Measurements from ENCODE around the gene CZIB.

CZIB gene

GRCh38 chr1:53220171-53220961 is at the start of gene CZIB:
CZIB (minus strand) TSS chr1:53220634; CDS start chr1:53220575, 59 bp downstream.
- DNase-seq (ENCODE audit: low spot score) (peak; percentile 86), FAIRE-seq (peak; percentile 77)

- FAIRE-seq (no peak), DNase-seq (ENCODE audit: low spot score) (no peak)
Observed at GRCh38 chr1:53270107-53270506, 49.7 kb upstream of the CZIB start.

- DNase-seq (ENCODE audit: low spot score): no peak
Observed at GRCh38 chr1:53267761-53268160, 47.3 kb upstream of the CZIB start.

GRCh38 chr1:53266038-53266437 is 45.6 kb upstream of the CZIB start:
- no peak for FAIRE-seq
- no peak for DNase-seq (ENCODE audit: low spot score)

More at GRCh38 chr1:53267761-53268160, 47.3 kb upstream of the CZIB start:
- no peak for FAIRE-seq

GRCh38 chr1:53265581-53265980 is 45.1 kb upstream of the CZIB start:
- FAIRE-seq: no peak
- no peak for DNase-seq (ENCODE audit: low spot score)

- FAIRE-seq: no peak
Observed at GRCh38 chr1:53264048-53264447, 43.6 kb upstream of the CZIB start.

GRCh38 chr1:53262000-53262399 is 41.6 kb upstream of the CZIB start:
- FAIRE-seq (no peak), DNase-seq (ENCODE audit: low spot score) (no peak)

More at GRCh38 chr1:53264048-53264447, 43.6 kb upstream of the CZIB start:
- no peak for DNase-seq (ENCODE audit: low spot score)

GRCh38 chr1:53260631-53261247 is 40.3 kb upstream of the CZIB start:
- FAIRE-seq (no peak), DNase-seq (ENCODE audit: low spot score) (no peak)

- no peak for FAIRE-seq
- DNase-seq (ENCODE audit: low spot score): no peak
Observed at GRCh38 chr1:53259932-53260331, 39.5 kb upstream of the CZIB start.

GRCh38 chr1:53258216-53258615 is 37.8 kb upstream of the CZIB start:
- no peak for FAIRE-seq

GRCh38 chr1:53257454-53258081 is 37.1 kb upstream of the CZIB start:
- FAIRE-seq (no peak), DNase-seq (ENCODE audit: low spot score) (no peak)

More at GRCh38 chr1:53258216-53258615, 37.8 kb upstream of the CZIB start:
- DNase-seq (ENCODE audit: low spot score): no peak

- no peak for DNase-seq (ENCODE audit: low spot score)
- FAIRE-seq: no peak
Observed at GRCh38 chr1:53256511-53257453, 36.3 kb upstream of the CZIB start.

GRCh38 chr1:53255031-53255430 is 34.6 kb upstream of the CZIB start:
- DNase-seq (ENCODE audit: low spot score): no peak
- no peak for FAIRE-seq

GRCh38 chr1:53254011-53254640 is 33.7 kb upstream of the CZIB start:
- no peak for DNase-seq (ENCODE audit: low spot score)
- no peak for FAIRE-seq

GRCh38 chr1:53250325-53250724 is 29.9 kb upstream of the CZIB start:
- DNase-seq (ENCODE audit: low spot score): no peak
- no peak for FAIRE-seq

GRCh38 chr1:53249706-53250105 is 29.3 kb upstream of the CZIB start:
- FAIRE-seq (no peak), DNase-seq (ENCODE audit: low spot score) (no peak)

- FAIRE-seq: no peak
- DNase-seq (ENCODE audit: low spot score): peak; percentile 31
Observed at GRCh38 chr1:53246261-53247134, 26.1 kb upstream of the CZIB start.

- DNase-seq (ENCODE audit: low spot score) (no peak), FAIRE-seq (no peak)
Observed at GRCh38 chr1:53244141-53244540, 23.7 kb upstream of the CZIB start.

- no peak for FAIRE-seq
- no peak for DNase-seq (ENCODE audit: low spot score)
Observed at GRCh38 chr1:53242381-53242780, 21.9 kb upstream of the CZIB start.

- FAIRE-seq (no peak), DNase-seq (ENCODE audit: low spot score) (no peak)
Observed at GRCh38 chr1:53241828-53242227, 21.4 kb upstream of the CZIB start.

All from RCC 7860 (cell line).